Neural progenitor cell (in vitro differentiated cells): ENCODE results near the gene CYFIP2. TPM values are rescaled to one million over a fixed set of nuclear protein-coding genes. Genes with fewer than 3 reads are reported as not detected.

Experiments used
- DNase-seq: peaks from one replicate; pipeline ENCODE4 v3.0.0-alpha.2; 2016; ENCODE audit warnings: low spot score
- H2AFZ ChIP-seq: fragments of 200-600 bp; sonication (generic); replicated peaks from 2 replicates; pipeline ENCODE4 v1.6.1; 2016; ENCODE audit warnings: antibody characterized with exemption
- H3F3A ChIP-seq: fragments of 200-600 bp; sonication (generic); 2 replicates; pipeline ENCODE4 v1.6.1; 2016; ENCODE audit warnings: antibody characterized with exemption, low read depth
- H3K27ac ChIP-seq: fragments of 200-600 bp; sonication (generic); 2 replicates; pipeline ENCODE4 v1.5.1; 2016; ENCODE audit warnings: mild to moderate bottlenecking
- H3K27me3 ChIP-seq: fragments of 200-600 bp; sonication (generic); 2 replicates; pipeline ENCODE4 v1.6.1; 2016; ENCODE audit warnings: mild to moderate bottlenecking, moderate library complexity
- H3K36me3 ChIP-seq: fragments of 200-600 bp; sonication (generic); 2 replicates; pipeline ENCODE4 v1.5.1; 2016
- H3K4me1 ChIP-seq: fragments of 200-600 bp; sonication (generic); 2 replicates; pipeline ENCODE4 v1.6.1; 2016; ENCODE audit warnings: mixed run types
- H3K4me2 ChIP-seq: fragments of 200-600 bp; sonication (generic); 2 replicates; pipeline ENCODE4 v1.6.1; 2016
- H3K4me3 ChIP-seq: fragments of 200-600 bp; sonication (generic); 2 replicates; pipeline ENCODE4 v1.5.1; 2016
- H3K79me2 ChIP-seq: fragments of 200-600 bp; sonication (generic); 2 replicates; pipeline ENCODE4 v1.6.1; 2016; ENCODE audit warnings: low read depth
- H3K9ac ChIP-seq: fragments of 200-600 bp; sonication (generic); 2 replicates; pipeline ENCODE4 v1.6.1; 2016
- H3K9me3 ChIP-seq: fragments of 200-600 bp; sonication (generic); 2 replicates; pipeline ENCODE4 v1.5.1; 2016; ENCODE audit warnings: low read depth
- H4K20me1 ChIP-seq: fragments of 200-600 bp; sonication (generic); 2 replicates; pipeline ENCODE4 v1.6.1; 2016; ENCODE audit warnings: low read depth
- H3K27ac Mint-ChIP-seq: 3 replicates; pipeline ENCODE4 v1.8.0; 2021; ENCODE audit warnings: mixed read lengths
- H3K27me3 Mint-ChIP-seq: 2 replicates; pipeline ENCODE4 v1.8.0; 2022; ENCODE audit warnings: low read depth, mild to moderate bottlenecking, inconsistent platforms, moderate library complexity, mixed read lengths; ENCODE audit not compliant: insufficient read depth
- H3K36me3 Mint-ChIP-seq: 3 replicates; pipeline ENCODE4 v1.8.0; 2021; ENCODE audit warnings: mixed read lengths
- H3K4me1 Mint-ChIP-seq: 3 replicates; pipeline ENCODE4 v1.8.0; 2021; ENCODE audit warnings: mixed read lengths
- H3K4me3 Mint-ChIP-seq: 3 replicates; pipeline ENCODE4 v1.8.0; 2021; ENCODE audit warnings: mild to moderate bottlenecking, moderate library complexity, mixed read lengths
- H3K9me3 Mint-ChIP-seq: 3 replicates; pipeline ENCODE4 v1.8.0; 2020; ENCODE audit warnings: mixed read lengths
- EZH2 ChIP-seq: fragments of 200-600 bp; sonication (generic); IDR thresholded peaks from 2 replicates; pipeline ENCODE4 v1.6.1; 2017; ENCODE audit warnings: antibody characterized with exemption, mild to moderate bottlenecking, moderate library complexity
- EZH2phosphoT487 ChIP-seq: fragments of 200-600 bp; sonication (generic); IDR thresholded peaks from 2 replicates; pipeline ENCODE4 v1.6.1; 2017; ENCODE audit warnings: antibody characterized with exemption
- total RNA-seq: library from RNA; depleted of rRNA; stranded (reverse); fragments of >200 nt; gene quantifications from 2 replicates; pipeline ENCODE4 v1.2.3, GENCODE V29; 2015; ENCODE audit warnings: low replicate concordance
- TF ChIP-seq, protein P1 (sequence below): fragments of 200-600 bp; sonication (generic); IDR thresholded peaks from 2 replicates; pipeline ENCODE4 v1.5.1; 2017; ENCODE audit warnings: antibody characterized with exemption, mild to moderate bottlenecking

CYFIP2 gene
- total RNA-seq, 1 donor from 2014 or later, result 70.2 TPM

- Histone ChIP-seq H3K27me3 (no peaks in the 10 kb centered on the region), H3K9me3 (no peaks in the 10 kb centered on the region), H3K4me3 (no peak overlapping the region), H2AFZ (no peak overlapping the region), H3K4me2 (no peak overlapping the region), H3K79me2 (no peaks in the 10 kb centered on the region), H3K4me1 (no peaks in the 10 kb centered on the region), H3K9ac (no peak overlapping the region), H3K27ac (no peak overlapping the region), H4K20me1 (no peaks in the 10 kb centered on the region), H3F3A (no peaks in the 10 kb centered on the region), H3K36me3 (no peaks in the 10 kb centered on the region)
- TF ChIP-seq, protein P1, sequence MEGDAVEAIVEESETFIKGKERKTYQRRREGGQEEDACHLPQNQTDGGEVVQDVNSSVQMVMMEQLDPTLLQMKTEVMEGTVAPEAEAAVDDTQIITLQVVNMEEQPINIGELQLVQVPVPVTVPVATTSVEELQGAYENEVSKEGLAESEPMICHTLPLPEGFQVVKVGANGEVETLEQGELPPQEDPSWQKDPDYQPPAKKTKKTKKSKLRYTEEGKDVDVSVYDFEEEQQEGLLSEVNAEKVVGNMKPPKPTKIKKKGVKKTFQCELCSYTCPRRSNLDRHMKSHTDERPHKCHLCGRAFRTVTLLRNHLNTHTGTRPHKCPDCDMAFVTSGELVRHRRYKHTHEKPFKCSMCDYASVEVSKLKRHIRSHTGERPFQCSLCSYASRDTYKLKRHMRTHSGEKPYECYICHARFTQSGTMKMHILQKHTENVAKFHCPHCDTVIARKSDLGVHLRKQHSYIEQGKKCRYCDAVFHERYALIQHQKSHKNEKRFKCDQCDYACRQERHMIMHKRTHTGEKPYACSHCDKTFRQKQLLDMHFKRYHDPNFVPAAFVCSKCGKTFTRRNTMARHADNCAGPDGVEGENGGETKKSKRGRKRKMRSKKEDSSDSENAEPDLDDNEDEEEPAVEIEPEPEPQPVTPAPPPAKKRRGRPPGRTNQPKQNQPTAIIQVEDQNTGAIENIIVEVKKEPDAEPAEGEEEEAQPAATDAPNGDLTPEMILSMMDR, result peak; percentile 60
- TF ChIP-seq EZH2phosphoT487, result no peak
- Mint-ChIP-seq H3K9me3 (no peaks in the 10 kb centered on the region), H3K27ac (no peak overlapping the region), H3K4me3 (no peak overlapping the region), H3K36me3 (peaks cover 7% of the 10 kb centered on the region), H3K27me3 (peaks cover 3% of the 10 kb centered on the region), H3K4me1 (peaks cover 3% of the 10 kb centered on the region)
- peak; percentile 63 for DNase-seq
Observed at GRCh38 chr5:157303667-157304327, 37.9 kb downstream of the CYFIP2 start.

DNA sequence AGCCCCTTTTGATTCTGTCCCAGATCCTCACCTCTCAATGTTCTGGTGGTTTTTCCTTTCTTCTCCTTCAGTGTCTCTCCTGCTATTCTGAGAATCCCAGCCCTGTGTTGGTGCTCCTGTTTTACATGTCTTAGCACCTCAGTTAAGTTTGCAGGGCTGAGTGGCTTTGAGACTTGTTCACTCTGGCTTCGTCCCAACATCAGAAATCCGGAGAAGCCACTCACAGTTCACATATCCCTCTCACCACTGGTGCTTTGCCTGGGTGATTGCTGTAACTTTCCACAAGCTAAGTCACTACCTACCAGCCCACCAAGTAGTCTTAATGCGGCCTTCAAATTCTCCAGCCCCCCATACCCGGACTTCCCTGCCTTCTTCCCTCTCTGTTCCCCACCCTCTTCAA is 40.2 kb downstream of the CYFIP2 start:
- Histone ChIP-seq H3K27ac (no peak overlapping the region), H4K20me1 (peaks cover 4% of the 10 kb centered on the region), H3K79me2 (no peaks in the 10 kb centered on the region), H3K9me3 (no peaks in the 10 kb centered on the region), H3K4me3 (no peak overlapping the region), H3K27me3 (no peaks in the 10 kb centered on the region), H3F3A (no peaks in the 10 kb centered on the region), H3K9ac (no peak overlapping the region), H2AFZ (no peak overlapping the region), H3K4me1 (peaks cover 6% of the 10 kb centered on the region), H3K4me2 (no peak overlapping the region), H3K36me3 (no peaks in the 10 kb centered on the region)
- H3K36me3 Mint-ChIP-seq, result peaks cover 6% of the 10 kb centered on the region
- peaks cover 5% of the 10 kb centered on the region for H3K27me3 Mint-ChIP-seq
- peaks cover 3% of the 10 kb centered on the region for H3K4me1 Mint-ChIP-seq
- no peak for DNase-seq
- H3K9me3 Mint-ChIP-seq, result no peaks in the 10 kb centered on the region
- no peak for TF ChIP-seq EZH2phosphoT487
- TF ChIP-seq, protein P1, result no peak
- no peak for TF ChIP-seq EZH2
- no peak overlapping the region for H3K4me3 Mint-ChIP-seq
- peak overlapping the region; percentile 54 for H3K27ac Mint-ChIP-seq

DNA sequence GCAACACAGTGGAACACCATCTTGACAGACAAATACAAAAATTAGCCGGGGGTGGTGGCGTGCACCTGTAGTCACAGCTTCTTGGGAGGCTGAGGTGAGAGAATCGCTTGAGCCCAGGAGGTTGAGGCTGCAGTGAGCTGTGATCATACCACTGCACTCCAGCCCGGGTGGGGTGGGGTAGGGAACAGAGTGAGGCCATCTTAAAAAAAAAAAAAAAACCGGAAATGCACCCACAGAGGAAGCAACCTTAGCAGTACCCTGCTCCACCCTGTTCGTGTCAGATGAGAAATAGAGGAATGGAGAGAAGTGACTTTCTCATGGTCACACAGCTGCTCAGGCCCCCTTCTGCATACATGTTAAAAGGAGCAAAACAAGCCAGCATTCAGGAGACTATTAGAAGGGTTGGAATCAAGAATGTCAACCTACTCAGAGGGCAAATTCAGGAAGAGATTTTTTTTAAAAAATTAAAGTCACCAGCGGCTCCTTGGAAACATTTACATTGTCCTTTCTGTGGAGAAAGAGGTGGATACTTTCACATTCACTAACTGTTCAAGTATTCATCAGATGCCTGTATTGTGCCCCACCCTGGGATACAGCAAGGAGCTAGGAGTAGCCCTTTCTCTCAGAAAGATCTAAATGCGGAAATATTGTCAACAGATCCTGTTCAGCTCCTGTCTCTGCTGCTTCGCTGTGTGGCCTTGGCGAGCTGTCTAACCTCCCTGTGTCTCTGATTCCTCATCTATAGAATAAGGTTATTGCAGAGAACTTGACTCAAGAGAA is 41.0 kb downstream of the CYFIP2 start:
- H3K36me3 Mint-ChIP-seq, result peaks cover 6% of the 10 kb centered on the region
- Histone ChIP-seq H3F3A (no peaks in the 10 kb centered on the region), H3K4me3 (no peak overlapping the region), H3K4me1 (peaks cover 6% of the 10 kb centered on the region), H3K79me2 (no peaks in the 10 kb centered on the region), H4K20me1 (peaks cover 4% of the 10 kb centered on the region), H3K9me3 (no peaks in the 10 kb centered on the region), H3K9ac (no peak overlapping the region), H3K4me2 (no peak overlapping the region), H2AFZ (no peak overlapping the region), H3K27me3 (no peaks in the 10 kb centered on the region), H3K27ac (no peak overlapping the region), H3K36me3 (no peaks in the 10 kb centered on the region)
- no peak overlapping the region for H3K27ac Mint-ChIP-seq
- H3K27me3 Mint-ChIP-seq, result peaks cover 5% of the 10 kb centered on the region
- no peak for DNase-seq
- peaks cover 3% of the 10 kb centered on the region for H3K4me1 Mint-ChIP-seq
- no peak overlapping the region for H3K4me3 Mint-ChIP-seq
- TF ChIP-seq EZH2phosphoT487, result no peak
- TF ChIP-seq, protein P1, result no peak
- TF ChIP-seq EZH2, result no peak
- no peaks in the 10 kb centered on the region for H3K9me3 Mint-ChIP-seq
